ENCODE data around the gene ZMAT2. TPM values are rescaled to one million over a fixed set of nuclear protein-coding genes. Genes with fewer than 3 reads are reported as not detected.
"Not testable (repeated sequence)": the region's sequence is repeated elsewhere in the genome, so short reads cannot be mapped to it uniquely, and the experiment has no call there.

The ZMAT2 gene
- total RNA-seq, 1 experiment from 2014 or later, result 75.9 TPM

DNA sequence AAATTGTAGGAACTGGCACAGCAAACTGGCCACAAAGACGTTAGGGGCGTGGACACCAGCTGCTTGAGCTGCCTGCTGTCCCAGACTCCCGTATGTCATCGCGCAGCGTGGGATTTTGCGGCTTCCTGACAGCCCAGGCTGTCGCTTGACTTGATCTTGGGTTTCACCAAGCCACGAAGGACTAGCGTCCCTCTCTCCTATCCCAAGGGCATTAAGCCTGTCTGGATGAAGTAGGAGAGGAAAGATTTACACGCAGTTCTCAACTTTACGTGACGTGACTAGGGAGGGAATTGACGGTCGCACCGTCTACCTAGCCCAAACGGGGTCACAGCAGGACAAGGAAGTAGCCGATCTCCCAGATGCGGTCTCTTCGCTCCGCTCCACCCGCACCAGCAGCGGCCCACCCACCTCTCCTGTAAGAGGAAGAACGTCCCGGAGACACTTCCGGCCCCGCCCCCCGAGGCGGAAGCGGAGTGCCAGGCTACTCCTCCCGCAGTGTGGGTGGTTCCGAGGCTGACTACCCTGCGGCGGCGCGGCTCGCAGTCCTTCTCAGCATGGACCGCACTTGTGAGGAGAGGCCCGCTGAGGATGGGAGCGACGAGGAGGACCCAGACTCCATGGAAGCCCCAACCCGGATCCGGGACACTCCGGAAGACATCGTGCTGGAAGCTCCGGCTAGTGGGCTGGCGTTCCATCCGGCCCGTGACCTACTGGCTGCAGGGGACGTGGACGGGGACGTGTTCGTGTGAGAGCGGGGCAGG is 35.7 kb upstream of the ZMAT2 start, which contains the start of gene WDR55:
WDR55 (plus strand) TSS at position 546 of the 761 bp plus-strand sequence; CDS start at position 555, 9 bp downstream.
- TSS peak; percentile 86 for BruUV-seq (replicated peaks)
- no peaks in the 10 kb centered on the region for H3K27me3 Mint-ChIP-seq (ENCODE audit: unreplicated experiment)
- peaks cover 23% of the 10 kb centered on the region for H3K4me1 Mint-ChIP-seq (ENCODE audit: low read depth, unreplicated experiment)
- peak within 1 kb of the TSS; percentile 91 for H3K27ac Mint-ChIP-seq (ENCODE audit: unreplicated experiment)
- peaks cover 3% of the 10 kb centered on the region for H3K9me3 Mint-ChIP-seq (ENCODE audit: low read depth, unreplicated experiment)
- TF ChIP-seq, protein P1, sequence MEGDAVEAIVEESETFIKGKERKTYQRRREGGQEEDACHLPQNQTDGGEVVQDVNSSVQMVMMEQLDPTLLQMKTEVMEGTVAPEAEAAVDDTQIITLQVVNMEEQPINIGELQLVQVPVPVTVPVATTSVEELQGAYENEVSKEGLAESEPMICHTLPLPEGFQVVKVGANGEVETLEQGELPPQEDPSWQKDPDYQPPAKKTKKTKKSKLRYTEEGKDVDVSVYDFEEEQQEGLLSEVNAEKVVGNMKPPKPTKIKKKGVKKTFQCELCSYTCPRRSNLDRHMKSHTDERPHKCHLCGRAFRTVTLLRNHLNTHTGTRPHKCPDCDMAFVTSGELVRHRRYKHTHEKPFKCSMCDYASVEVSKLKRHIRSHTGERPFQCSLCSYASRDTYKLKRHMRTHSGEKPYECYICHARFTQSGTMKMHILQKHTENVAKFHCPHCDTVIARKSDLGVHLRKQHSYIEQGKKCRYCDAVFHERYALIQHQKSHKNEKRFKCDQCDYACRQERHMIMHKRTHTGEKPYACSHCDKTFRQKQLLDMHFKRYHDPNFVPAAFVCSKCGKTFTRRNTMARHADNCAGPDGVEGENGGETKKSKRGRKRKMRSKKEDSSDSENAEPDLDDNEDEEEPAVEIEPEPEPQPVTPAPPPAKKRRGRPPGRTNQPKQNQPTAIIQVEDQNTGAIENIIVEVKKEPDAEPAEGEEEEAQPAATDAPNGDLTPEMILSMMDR (IDR thresholded peaks at IDR 0.05; ENCODE audit: unreplicated experiment), result no peak
- CTCF ChIA-PET, result interaction anchor here (1.0 to 1.7 kb wide), 2 partner anchors 17 to 54 kb away, joined by 3 to 4 read pairs; partner anchors contain the start of genes IK and NDUFA2
- peaks cover 74% of the 10 kb centered on the region for H3K36me3 Mint-ChIP-seq (ENCODE audit: insufficient read depth, unreplicated experiment)
- H3K4me3 Mint-ChIP-seq (ENCODE audit: low read depth, unreplicated experiment), result peak within 1 kb of the TSS; percentile 100
- intact Hi-C loops (cut with micrococcal nuclease; ENCODE audit: unreplicated experiment), result loop anchor here (1.0 to 2.0 kb wide), 2 partner anchors 27 to 54 kb away; partner anchors contain the start of genes HARS1 and HARS2
- DNase-seq, result peak; percentile 98

DNA sequence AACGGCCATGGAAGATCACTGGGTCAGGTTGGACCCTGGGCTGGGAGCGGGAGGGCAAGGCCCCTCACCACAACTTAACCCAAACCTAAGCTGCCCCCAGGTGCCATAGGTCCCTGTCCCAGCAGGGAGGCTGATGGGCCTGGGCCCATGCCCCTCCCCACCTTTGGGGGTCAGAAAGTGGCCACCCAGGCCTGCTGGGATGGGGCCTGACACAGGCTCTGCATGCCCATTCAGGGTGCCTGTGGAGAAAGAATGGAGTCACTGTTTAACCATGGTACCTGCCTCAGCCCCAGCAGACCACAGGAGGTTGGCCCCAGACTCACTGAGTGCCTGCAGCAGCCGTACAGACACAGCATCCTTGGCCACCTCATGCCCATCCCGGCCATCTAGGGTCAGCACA is 29.2 kb upstream of the ZMAT2 start:
- CTCF ChIA-PET; H3K27ac Mint-ChIP-seq (ENCODE audit: unreplicated experiment); intact Hi-C loops (cut with micrococcal nuclease; ENCODE audit: unreplicated experiment); H3K27me3 Mint-ChIP-seq (ENCODE audit: unreplicated experiment); H3K9me3 Mint-ChIP-seq (ENCODE audit: low read depth, unreplicated experiment); H3K4me3 Mint-ChIP-seq (ENCODE audit: low read depth, unreplicated experiment); BruUV-seq (replicated peaks); DNase-seq: not testable (repeated sequence)
- H3K36me3 Mint-ChIP-seq (ENCODE audit: insufficient read depth, unreplicated experiment), result peaks cover 67% of the 10 kb centered on the region
- peaks cover 21% of the 10 kb centered on the region for H3K4me1 Mint-ChIP-seq (ENCODE audit: low read depth, unreplicated experiment)

DNA sequence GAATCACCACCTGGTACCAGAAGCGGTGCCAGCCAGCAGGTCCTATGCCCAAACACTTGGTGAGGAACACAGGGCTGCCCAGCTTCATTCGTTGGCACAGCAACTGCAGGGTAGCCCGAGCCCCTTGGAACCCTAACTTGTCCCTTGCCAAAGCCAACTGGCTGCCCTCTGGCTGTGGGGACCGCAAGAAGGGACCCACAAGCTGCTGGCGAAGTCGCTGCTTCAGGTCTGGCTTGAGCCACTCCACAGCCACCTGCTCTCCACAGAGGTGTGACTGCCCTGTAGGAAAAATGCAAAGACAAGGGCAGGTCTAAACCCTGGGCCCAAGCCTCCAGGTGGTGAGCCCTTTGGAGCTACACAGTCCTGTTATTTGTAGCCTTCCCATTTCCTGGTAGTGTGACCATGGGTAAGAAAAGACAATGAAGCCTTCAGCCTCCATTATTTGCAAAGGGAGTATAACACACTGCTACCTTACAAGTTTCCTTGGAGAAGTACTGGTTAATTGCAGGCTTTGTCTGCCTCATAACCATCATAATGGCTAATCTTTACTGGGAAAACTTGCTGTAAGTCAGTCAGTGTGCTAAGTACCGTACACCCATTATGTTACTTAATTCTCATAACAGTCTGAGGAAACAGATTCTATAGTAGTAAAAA is 28.6 kb upstream of the ZMAT2 start:
- no TSS peak for BruUV-seq (replicated peaks)
- Mint-ChIP-seq H3K4me1 (ENCODE audit: low read depth, unreplicated experiment) (peaks cover 16% of the 10 kb centered on the region), H3K36me3 (ENCODE audit: insufficient read depth, unreplicated experiment) (peaks cover 62% of the 10 kb centered on the region), H3K27me3 (ENCODE audit: unreplicated experiment) (no peaks in the 10 kb centered on the region), H3K27ac (ENCODE audit: unreplicated experiment) (peak overlapping the region; percentile 73), H3K4me3 (ENCODE audit: low read depth, unreplicated experiment) (no peak overlapping the region), H3K9me3 (ENCODE audit: low read depth, unreplicated experiment) (no peaks in the 10 kb centered on the region)
- DNase-seq, result no peak
- CTCF ChIA-PET, result no interaction called here
- intact Hi-C loops (cut with micrococcal nuclease; ENCODE audit: unreplicated experiment), result no loop called here
- TF ChIP-seq, protein P1 (IDR thresholded peaks at IDR 0.05; ENCODE audit: unreplicated experiment), result no peak

DNA sequence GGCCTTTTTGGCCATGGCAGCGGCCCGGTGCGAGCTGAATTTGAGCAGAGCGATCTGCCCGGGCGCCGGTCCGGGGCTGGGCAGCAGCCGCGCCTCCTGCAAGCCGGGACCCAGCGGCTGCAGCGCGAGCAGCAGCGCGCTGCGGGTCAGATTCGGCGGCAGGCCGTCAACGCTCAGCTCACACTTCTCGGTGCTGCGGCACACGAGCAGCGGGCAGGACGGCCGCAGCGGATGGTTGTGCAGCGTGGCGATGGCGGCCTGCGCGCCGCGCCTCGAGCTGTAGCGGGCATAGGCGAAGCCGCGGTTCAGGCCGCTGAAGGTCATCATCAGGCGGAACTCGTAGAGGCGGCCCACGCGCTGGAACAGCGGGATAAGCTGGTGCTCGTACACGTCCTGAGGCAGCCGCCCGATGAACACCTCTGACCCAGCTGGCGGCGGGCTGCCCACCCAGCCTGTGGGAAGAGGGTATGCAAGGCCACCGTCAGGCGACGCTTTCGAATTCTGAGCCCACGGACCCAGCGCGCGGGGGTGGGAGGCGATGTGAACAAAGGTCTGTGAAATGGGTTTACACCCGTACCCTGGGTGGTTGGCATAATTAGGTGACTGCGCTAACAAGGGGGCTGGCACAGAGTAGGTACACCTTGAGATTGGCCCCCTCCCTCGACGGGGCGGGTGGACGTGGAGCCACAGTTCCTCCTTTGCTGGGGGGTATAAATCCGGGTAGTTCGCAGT is 27.6 kb upstream of the ZMAT2 start:
- no peak overlapping the region for H3K4me3 Mint-ChIP-seq (ENCODE audit: low read depth, unreplicated experiment)
- intact Hi-C loops (cut with micrococcal nuclease; ENCODE audit: unreplicated experiment), result no loop called here
- no TSS peak for BruUV-seq (replicated peaks)
- peaks cover 6% of the 10 kb centered on the region for H3K4me1 Mint-ChIP-seq (ENCODE audit: low read depth, unreplicated experiment)
- H3K27ac Mint-ChIP-seq (ENCODE audit: unreplicated experiment), result peak overlapping the region; percentile 73
- CTCF ChIA-PET, result no interaction called here
- TF ChIP-seq, protein P1 (IDR thresholded peaks at IDR 0.05; ENCODE audit: unreplicated experiment), result no peak
- peak; percentile 36 for DNase-seq
- H3K27me3 Mint-ChIP-seq (ENCODE audit: unreplicated experiment), result no peaks in the 10 kb centered on the region
- no peaks in the 10 kb centered on the region for H3K9me3 Mint-ChIP-seq (ENCODE audit: low read depth, unreplicated experiment)
- H3K36me3 Mint-ChIP-seq (ENCODE audit: insufficient read depth, unreplicated experiment), result peaks cover 54% of the 10 kb centered on the region

Measured in Calu3 (cell line).